ENCODE results near the gene UHRF2.
"Not testable (repeated sequence)": the region's sequence is repeated elsewhere in the genome, so short reads cannot be mapped to it uniquely, and the experiment has no call there.

Gene UHRF2

GRCh38 chr9:6488395-6488794, 75.4 kb downstream of the UHRF2 start:
- no peak for DNase-seq (ENCODE audit: low read depth, low spot score)

- no peak for DNase-seq (ENCODE audit: low read depth, low spot score)
Observed at GRCh38 chr9:6489099-6489498, 76.1 kb downstream of the UHRF2 start.

GRCh38 chr9:6490863-6491262, 77.9 kb downstream of the UHRF2 start:
- DNase-seq (ENCODE audit: low read depth, low spot score), result no peak

GRCh38 chr9:6495466-6495865, 82.5 kb downstream of the UHRF2 start:
- DNase-seq (ENCODE audit: low read depth, low spot score), result no peak

- no peak for DNase-seq (ENCODE audit: low read depth, low spot score)
Observed at GRCh38 chr9:6498982-6499381, 86.0 kb downstream of the UHRF2 start.

GRCh38 chr9:6501526-6502210, 88.7 kb downstream of the UHRF2 start:
- DNase-seq (ENCODE audit: low read depth, low spot score), result no peak

- DNase-seq (ENCODE audit: low read depth, low spot score), result no peak
Observed at GRCh38 chr9:6502399-6502798, 89.4 kb downstream of the UHRF2 start.

- DNase-seq (ENCODE audit: low read depth, low spot score), result no peak
Observed at GRCh38 chr9:6506571-6506970, 93.6 kb downstream of the UHRF2 start.

GRCh38 chr9:6512085-6512657, 99.2 kb downstream of the UHRF2 start:
- DNase-seq (ENCODE audit: low read depth, low spot score), result no peak

GRCh38 chr9:6522263-6522662, 109.3 kb downstream of the UHRF2 start:
- DNase-seq (ENCODE audit: low read depth, low spot score), result no peak

GRCh38 chr9:6525326-6526045, 112.5 kb downstream of the UHRF2 start:
- DNase-seq (ENCODE audit: low read depth, low spot score), result no peak

GRCh38 chr9:6535594-6535993, 122.6 kb downstream of the UHRF2 start:
- DNase-seq (ENCODE audit: low read depth, low spot score), result no peak

- no peak for DNase-seq (ENCODE audit: low read depth, low spot score)
Observed at GRCh38 chr9:6538666-6539071, 125.7 kb downstream of the UHRF2 start.

- not testable (repeated sequence) for DNase-seq (ENCODE audit: low read depth, low spot score)
Observed at GRCh38 chr9:6542617-6543016, 129.6 kb downstream of the UHRF2 start.

- DNase-seq (ENCODE audit: low read depth, low spot score), result no peak
Observed at GRCh38 chr9:6543204-6543603, 130.2 kb downstream of the UHRF2 start.

GRCh38 chr9:6545017-6545691, 132.2 kb downstream of the UHRF2 start:
- no peak for DNase-seq (ENCODE audit: low read depth, low spot score)

- no peak for DNase-seq (ENCODE audit: low read depth, low spot score)
Observed at GRCh38 chr9:6549106-6549800, 136.3 kb downstream of the UHRF2 start.

GRCh38 chr9:6551136-6551535, 138.1 kb downstream of the UHRF2 start:
- no peak for DNase-seq (ENCODE audit: low read depth, low spot score)

GRCh38 chr9:6552033-6552432, 139.0 kb downstream of the UHRF2 start:
- no peak for DNase-seq (ENCODE audit: low read depth, low spot score)

- no peak for DNase-seq (ENCODE audit: low read depth, low spot score)
Observed at GRCh38 chr9:6552498-6553121, 139.6 kb downstream of the UHRF2 start.

GRCh38 chr9:6553866-6554265, 140.9 kb downstream of the UHRF2 start:
- no peak for DNase-seq (ENCODE audit: low read depth, low spot score)

All from activated naive CD8-positive, alpha-beta T cell treated with anti-CD3 and anti-CD28 coated beads, Interleukin-2, amount 50 U/mL, for 16 hours (primary cell).